Activated T-helper 9 cell treated with anti-CD3 and anti-CD28 coated beads, Interleukin-2, amount 50 U/mL, for 16 hours (primary cell): ENCODE measurements around the gene DICER1.
"Not testable (repeated sequence)": the region's sequence is repeated elsewhere in the genome, so short reads cannot be mapped to it uniquely, and the experiment has no call there.

Source experiments
- DNase-seq: peaks from one replicate; pipeline ENCODE4 v3.0.0-alpha.2; 2020; ENCODE audit warnings: low read depth

DICER1 gene

DNA sequence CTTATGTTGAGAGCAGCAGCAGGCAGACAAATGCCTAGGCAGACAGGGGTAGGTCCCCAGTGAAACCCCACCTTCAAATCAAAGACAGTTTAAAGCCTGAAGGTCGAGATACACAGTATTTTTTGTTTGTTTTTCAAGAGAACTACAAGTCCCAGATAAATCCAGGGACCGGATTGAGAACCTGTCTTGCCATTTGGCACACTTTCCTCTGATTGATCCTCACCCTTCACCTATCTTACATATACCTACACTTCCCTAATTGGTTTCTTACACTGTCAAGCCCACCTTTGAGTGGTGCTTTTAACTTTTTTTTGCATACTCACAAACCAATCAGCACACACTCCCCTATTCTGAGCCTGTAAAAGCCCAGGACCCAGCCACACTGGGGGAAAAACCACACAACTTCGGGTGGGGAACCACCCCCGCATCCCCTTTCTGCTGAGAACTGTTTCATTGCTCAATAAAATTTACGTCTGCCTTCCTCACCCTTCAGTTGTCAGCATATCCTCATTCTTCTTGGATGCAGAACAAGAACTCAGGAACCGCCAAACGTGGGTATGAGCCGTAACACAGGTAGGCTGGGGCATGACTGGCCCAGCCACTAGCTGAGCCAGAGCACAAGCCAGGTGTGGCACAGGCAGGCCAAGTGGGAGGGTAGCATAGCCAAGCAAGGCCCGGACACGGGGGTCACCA, 11.1 kb downstream of the DICER1 start:
- DNase-seq: no peak

DNA sequence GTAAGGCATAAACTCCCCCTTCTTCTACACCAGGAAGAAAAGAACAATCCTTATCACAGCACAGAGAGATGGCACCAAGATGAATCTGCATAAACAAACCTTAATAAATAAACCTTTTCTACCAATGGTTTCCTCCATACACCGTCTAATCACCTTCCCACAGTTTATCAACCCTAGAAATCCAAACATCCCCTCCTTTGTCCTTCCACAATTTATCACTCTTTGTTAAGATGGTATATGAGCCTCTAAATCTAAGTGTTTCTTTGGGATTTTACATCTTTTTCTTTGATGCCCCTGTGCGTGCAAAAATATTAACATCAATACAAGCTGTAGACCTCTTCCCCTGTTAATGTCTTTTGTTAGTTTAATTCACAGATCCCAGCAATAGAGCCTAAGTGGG, 12.5 kb downstream of the DICER1 start:
- DNase-seq: no peak

DNA sequence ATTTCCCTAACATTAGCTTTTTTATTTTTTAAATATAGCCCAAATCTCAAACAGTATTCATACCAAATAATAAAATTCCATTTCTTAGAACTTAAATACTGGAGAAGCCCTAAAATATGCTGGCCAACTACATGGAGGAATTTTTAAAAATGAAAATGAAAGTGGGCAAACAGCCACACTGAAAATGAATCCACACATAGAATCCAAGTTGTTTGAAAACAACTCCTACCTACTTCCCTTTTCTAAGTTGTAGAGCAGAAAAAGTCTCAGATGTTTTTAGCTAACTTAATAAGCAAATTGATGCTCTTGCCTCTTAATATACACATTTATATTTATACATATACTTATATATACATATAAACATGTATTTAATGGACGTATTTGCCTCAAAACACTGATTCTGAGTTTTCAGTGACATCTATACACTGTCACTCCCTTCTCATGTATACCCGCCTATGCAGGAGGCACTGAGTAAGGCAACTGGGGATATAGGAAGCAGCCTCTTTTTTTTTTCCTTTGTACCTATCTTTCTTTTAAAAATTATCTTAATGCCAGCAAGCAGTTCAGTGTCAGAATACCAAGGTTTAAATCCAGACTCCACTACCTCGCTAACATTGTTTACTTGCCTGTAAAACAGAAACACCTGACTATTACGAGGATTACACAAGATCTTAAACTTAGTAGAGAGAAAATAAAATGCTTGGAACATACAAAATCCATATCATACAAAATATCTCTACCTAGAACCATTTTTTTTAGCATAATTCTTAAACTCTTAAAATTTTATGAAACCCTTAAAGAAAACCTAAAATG, 13.3 kb downstream of the DICER1 start:
- no peak for DNase-seq

DNA sequence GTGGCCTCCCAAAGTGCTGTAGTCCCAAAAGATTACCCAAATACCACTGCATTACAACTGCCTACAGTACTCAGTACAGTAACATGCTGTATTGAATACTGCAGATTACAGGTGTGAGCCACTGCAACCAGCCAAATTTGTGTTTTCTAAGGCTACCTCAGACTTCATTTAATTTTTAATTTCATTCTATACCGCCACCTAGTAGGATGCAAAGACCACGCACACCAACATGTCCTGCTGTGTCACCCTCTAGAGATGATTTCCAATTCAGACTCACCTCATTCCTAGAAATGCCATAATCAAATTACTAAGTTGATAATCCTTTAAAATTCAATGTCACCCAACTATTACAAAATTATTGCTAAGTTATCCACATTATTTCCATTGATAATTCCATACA, 15.1 kb downstream of the DICER1 start:
- no peak for DNase-seq

DNA sequence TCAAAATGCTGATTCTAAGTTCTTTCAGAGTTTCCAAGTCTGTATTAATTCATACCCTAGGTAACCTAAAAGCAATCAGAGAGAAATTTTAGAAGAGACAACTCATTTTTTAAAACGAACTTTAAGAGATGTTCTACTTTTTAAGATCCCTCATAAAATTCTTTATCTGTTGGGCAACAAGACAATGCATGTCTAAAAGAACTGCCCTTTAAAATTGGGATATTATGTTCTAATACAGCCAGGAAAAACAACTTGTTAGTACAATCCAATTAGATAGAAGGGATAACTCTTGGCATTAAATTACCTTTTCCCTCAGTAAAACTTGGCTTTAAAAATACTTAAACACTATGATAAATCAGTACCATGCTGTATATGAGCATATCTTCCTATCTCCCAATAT, 15.6 kb downstream of the DICER1 start:
- DNase-seq: no peak

DNA sequence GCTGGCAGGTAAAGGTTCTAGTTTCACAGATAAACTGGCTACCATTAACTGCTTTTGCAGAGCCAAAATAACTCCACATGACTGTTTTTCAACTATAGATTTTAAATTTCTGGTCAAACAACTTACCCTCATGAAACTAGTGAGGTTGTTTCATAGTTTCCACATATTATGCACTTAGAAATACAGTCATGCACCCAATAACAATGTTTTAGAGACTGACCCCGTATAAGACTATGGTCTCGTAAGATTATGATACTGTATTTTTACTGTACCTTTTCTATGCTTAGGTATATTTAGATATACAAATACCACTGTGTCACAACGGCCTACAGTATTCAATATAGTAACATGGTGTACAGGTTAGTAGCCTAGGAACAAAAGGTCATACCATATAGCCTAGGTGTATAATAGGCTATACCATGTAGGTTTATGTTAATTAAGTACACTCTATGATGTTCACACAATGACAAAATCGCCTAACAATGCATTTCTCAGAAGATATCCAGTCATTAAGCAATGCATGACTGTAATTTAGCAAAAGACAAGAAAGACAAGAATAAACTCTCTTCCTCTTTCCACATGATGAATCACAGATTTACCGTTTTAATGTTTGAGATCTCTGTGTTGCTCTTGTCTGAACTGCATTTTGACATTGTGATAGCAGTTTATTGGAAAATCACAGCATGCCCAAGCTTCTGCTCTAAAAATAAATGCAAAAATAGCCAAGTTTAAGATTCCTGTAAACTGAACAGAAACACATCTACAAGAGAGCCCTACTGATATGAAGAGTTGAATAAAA, 17.1 kb downstream of the DICER1 start:
- no peak for DNase-seq

DNA sequence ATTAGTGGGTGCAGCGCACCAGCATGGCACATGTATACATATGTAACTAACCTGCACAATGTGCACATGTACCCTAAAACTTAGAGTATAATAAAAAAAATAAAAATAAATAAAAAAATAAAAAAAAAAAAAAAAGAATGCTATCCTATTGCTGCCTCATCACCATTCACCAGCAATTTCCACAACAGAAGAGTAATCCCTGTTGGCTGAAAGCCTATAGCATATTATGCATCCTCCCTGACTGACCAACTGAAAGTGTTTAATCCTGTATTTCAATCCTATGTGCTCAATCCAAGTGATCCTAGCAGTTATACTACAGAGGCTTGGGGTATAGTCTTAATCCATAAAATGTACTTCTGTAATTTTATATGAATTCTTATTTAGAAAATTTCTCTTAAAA, 18.5 kb downstream of the DICER1 start:
- DNase-seq: no peak

DNA sequence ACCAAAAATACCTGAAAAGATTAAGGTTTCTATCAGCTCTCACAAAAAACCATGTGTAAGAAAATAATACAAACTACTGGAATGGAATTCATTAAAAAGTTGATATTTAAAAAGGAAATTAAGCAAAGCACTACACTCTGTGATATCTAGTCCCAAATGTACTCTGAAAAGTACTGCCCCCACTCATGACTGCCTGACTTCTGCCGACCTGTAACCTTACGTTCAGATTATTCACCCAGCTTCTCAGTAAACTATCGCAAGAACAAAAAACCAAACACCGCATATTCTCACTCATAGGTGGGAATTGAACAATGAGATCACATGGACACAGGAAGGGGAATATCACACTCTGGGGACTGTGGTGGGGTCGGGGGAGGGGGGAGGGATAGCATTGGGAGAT, 18.9 kb downstream of the DICER1 start:
- not testable (repeated sequence) for DNase-seq

DNA sequence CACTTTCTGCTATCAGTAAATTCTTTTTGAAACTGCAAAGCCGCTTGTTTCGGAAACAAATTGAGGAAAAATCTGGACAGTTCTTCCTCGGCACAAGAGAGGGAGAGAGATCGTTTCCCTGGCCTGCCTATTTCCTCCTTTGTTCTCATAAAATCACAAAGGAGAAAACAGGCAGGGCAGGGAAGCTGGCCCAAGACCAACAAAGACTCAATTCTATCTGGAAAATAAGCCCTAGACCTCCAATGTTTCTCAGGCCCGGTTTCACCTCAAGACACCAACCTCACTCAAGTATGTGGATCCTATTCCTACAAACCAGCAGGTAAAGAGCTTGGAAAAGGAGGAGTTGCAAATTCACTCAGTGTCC, 19.5 kb downstream of the DICER1 start:
- DNase-seq: no peak

DNA sequence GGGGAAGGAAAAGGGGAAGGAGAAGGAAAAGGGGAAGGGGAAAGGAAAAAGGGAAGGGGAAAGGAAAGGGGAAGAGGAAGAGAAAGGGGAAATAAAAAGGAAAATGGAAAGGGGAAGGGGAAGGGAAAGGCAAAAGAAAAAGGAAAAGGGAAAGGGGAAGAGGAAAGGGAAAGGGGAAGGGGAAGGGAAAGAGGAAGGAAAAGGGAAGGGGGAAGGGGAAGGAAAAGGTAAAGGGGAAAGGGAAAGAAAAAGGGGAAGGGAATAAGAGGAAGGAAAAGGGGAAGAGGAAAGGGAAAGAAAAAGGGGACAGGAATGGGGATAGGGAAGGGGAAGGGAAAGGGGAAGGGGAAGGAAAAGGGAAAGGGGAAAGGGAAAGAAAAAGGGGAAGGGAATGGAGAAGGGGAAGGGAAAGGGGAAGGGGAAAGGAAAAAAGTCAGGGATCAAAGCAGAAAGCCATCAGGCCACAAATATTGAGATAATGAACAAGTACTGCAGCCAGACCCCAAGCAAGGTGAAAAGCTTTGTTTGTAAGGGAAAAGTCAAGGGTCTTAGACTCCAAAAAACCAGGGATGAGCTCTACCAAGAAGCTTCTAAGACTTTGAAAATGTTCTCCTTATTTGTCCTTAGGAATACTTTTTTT, 20.0 kb downstream of the DICER1 start:
- DNase-seq: no peak

DNA sequence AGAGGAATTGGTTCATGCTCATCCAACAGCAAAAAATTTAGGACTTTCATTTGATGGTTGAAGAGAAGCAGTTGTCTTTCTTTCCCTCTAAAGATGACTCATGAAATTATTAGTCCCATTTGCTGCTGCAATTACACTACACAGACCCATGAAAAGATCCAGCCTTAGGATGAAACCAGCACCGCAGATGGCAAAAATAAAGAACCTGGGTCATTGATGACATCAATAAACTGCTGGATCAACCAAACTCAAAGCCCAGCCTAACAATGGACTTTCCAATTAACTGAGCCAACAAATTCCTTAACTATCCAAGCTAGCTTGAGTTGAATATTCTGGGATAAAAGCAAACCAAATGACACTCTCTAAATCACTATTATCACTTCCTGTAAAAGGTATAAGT, 20.7 kb downstream of the DICER1 start:
- DNase-seq: no peak

DNA sequence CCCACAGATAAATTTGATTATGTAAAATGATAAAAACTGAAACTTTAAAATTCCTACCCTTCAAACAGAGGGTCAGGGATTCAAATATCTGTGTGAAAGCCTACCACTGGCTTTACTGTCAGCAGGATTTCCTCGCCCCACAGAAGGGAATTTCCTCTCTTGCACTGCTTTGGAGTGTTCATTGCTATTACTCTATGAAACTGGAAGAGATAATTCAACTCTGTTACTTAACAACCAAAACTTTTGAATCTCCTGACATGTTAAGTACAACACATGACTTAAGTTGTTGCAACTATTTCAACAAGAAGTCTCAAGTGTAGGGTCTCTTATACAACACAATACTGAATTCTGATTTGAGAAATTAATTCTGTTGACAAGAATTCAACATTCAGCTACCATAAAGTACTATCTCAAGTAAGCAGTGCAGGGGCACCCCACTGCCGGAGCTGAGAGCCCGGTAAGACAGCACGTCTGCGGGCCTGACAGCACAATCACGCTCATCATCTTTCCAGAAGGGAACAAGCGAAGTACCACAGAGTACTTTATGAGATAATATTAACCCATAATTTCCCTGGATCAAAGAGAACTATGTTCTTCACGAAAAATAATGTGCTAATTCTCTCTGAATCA, 22.9 kb downstream of the DICER1 start:
- no peak for DNase-seq

DNA sequence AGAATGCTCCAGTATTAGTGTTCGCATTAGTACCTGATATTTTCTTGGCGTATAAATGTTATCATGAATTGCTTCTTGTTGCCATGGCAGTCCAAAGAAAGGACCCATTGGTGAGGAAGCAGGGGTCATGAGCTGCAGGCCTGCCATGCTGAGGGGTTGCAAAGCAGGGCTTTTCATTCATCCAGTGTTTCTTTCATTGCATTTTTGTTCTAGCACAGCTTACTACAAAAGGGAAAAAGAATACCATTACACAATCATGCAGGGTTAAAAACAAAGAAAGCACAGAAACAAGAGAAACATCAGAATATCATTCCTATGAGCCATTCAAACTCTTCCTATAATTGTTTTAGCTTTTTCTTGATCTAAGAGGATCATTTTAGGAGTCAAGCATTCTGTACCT, 24.0 kb downstream of the DICER1 start:
- no peak for DNase-seq

DNA sequence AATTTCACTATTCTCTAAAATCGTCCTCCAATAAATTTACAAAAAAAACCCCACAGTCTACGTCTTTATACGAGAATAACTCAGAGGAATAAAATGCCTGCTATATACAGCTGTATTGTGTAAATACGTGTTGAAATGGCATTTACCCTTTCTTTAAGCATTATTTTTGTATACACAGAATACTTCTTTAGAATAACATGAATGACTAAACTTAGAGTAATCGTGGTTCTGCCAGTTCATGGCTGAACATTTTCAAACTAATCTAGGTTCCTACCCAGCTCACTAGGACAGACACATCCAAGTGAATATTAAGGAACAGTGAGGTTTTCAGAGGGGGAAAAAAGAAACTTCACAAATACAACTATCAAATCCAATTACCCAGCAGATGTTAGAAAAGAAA, 24.6 kb downstream of the DICER1 start:
- no peak for DNase-seq

DNA sequence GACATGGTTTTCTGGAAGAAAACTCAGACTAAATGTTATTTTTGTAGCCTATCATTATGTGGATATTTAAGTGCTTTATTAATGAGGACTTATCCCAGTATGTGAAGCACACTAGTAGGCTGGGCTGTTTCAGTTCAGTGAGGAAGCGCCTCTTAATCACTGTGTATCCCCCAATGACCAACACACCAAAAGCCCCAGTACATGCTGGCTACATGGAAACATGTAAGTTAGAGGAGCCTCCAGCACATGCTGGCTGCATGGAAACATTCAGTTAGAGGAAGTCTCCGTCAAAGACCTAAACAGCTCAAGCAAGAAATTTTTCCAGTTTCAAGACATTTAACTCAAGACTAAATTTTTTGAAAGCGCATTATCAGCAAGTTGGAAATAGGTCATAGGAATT, 26.8 kb downstream of the DICER1 start:
- DNase-seq: no peak

DNA sequence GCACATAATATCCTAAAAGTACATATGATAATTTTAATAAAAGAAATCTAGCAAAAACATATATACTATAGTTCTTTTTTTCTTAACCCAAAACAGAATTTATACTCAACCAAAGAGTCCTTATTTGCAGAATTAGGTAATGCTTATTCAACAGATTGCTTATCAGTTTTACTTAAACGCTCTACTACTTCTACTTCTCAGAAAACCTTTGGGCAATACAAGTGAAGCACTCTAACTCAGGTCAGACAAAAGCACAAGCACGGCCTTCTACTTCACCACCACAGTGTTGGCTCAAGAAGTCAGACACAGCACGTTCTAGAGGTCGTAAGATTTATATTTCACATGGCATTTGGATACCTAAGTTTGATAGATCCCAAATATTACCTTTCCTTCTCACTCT, 29.2 kb downstream of the DICER1 start:
- DNase-seq: no peak

DNA sequence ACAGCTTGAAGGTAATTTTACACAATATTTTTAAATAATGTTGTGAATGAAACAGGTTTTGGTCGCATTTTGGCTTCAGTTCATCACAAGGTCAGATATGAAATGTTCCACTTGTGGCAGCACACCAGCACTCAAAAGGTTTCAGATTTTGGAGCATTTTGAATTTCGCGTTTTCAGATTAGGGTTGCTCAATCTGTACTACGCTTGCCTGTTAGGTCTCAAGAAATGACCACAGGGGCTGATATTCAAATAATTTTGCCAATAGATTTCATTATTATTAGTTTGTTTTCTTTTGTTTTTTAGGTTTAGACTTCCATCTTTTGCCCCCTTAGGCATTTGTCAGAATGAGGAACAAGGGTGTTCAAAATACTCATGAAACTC, 29.8 kb downstream of the DICER1 start:
- no peak for DNase-seq

DNA sequence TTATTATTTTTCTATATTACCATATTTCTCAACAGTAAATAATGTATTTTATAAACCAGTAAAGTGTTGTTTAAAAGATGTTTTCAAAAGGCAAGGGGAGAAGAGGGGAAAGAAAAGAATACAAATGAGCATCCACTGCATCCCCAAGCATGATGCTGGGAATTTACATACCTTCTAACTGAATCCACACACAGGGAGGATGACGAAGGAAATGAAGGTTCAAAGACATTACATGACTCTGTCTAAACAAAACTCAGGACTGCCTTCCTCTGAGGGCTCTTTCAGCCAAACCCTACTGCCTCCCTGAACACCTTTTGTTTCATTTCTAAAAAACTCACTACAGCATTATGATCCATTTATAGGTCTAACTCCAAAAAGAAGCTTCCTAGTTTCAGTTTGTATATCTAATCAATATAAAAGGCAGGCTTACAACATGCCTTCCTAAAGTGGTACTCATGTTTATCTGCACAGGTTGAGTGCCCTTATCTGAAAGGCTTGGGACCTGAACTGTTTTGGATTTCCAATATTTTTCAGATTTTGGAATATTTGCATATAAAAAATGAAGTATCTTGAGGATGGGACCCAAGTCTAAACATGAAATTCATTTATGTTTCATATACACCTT, 30.3 kb downstream of the DICER1 start:
- DNase-seq: no peak

DNA sequence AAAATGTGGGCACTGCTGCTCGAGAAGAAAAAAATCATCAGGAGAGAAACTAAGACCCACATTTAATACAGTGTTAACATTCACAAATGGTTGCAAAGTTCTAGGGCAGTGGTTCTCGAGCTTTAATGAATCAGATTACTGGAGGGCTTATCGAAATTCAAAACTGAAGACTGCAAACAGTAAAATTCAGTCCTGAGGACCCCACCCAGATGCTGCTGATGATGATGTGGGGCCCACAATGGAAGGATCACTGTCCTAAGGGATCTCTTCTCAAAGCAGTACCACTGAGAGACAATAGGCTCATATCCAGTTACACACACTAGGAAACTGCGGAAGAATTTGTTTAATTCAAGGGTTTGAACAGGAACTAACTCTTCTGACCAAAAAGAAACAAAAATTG, 31.4 kb downstream of the DICER1 start:
- no peak for DNase-seq

DNA sequence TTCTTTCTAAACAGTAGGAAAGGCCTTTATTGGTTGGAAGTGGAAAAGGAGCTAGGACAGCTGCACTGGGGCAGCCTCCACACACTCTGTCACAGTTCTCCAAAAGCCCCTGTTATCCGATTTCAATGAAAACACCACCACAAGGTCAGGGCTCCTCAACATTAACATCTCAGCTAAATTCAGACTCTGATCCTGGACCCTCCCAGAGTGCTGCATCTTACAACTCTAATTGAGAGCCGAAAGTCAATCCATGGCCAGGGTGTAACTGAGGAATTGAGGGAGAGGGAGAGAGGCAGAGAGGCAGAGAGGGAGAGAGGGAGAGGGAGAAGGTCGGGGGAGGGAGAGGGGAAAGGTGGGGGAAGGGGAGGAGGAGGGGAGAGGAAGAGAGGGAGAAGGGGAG, 32.1 kb downstream of the DICER1 start:
- DNase-seq: no peak

DNA sequence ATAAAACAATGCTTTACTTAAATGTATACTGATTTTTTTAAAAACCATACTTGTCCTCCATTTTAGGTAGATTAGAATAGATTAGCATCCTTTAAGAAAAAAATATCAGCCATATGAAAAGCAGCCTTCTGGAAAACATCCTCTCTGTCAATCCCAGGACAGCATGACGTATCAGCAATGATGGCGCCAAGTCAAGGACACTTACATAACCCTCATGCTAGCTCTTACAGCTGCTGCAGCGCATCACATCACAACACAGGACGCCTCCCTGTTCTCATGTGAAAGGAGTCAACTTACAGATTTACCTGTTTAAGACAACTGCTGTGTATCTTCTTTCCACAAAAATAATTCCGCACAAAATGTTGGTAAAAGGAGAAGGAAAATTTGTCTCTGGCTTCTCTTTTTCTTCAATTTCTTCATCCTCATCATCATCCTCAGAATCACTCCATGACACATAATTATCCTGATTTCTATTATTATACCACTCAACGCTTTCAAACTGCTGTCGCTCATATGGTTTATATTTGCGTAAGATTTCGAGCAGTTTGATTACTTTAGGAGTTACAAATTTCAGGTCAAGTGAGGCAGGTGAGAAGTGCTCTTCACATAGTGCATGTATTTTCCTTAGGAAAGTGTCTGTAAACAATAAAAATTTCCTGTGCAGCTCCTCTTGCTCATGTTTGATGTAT, 33.3 kb downstream of the DICER1 start:
- no peak for DNase-seq
